HG03097 (cell line): ENCODE measurements around the gene TOX3.

Experiments
- ATAC-seq: cut with Tn5 transposase; IDR thresholded peaks from one replicate; pipeline ENCODE4 v1.9.1; 2021; ENCODE audit not compliant: unreplicated experiment, low FRiP score

Gene TOX3

GRCh38 chr16:52460639-52461178, 86.2 kb downstream of the TOX3 start:
- no peak for ATAC-seq

GRCh38 chr16:52456368-52456767, 90.6 kb downstream of the TOX3 start:
- ATAC-seq: no peak

DNA sequence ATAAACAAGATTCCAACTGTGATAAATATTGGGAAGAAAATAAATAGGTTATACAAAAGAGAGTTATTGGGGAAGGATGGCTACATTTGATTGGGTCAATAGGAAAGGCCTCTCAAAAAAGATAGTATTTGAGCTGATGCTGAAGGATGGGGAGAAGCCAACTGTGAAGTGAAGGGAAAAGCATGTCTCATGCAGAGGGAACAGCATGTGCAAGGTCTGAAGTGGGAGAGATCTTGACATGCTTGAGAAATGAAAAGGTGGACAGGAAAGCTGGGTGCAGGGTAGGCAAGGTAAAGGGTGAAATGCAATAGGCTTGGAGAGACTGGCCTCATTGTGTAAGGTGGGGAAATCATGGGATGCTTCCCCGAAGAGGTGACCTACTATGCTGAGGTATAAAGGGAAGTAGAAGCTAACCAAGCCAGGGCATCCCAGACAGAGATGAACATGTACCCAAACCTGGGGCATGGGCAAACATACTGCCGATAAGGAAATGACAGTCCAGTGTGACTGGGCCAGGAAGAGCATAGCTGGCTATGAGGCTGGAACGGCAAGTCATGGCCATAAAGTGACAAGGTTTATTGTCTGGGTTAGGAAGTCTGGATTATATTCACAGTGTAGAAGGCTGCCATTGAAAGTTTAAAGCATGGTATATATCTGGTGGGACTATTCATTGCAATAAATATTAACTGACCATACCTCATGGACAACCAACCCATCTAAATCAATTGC, 91.2 kb downstream of the TOX3 start:
- no peak for ATAC-seq

GRCh38 chr16:52453644-52454043, 93.3 kb downstream of the TOX3 start:
- no peak for ATAC-seq

DNA sequence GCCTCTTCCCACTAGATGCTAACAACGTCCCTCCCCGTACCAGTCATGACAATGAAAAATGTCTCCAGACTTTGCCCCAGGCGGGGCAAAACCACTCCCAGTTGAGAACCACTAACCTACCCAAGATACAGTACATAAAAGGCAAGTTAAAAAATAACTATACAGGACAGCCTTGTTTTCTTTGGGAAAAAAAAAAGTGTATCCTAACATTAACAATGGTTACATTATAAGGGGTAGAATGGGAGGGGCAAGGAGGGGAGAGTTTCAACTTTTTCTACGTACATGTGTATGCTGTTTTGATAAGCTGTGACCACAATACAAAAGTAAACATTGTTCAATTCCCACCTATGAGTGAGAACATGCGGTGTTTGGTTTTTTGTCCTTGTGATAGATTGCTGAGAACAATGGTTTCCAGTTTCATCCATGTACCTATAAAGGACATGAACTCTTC, 94.9 kb downstream of the TOX3 start:
- no peak for ATAC-seq

- ATAC-seq: no peak
Observed at GRCh38 chr16:52450916-52451315, 96.0 kb downstream of the TOX3 start.

DNA sequence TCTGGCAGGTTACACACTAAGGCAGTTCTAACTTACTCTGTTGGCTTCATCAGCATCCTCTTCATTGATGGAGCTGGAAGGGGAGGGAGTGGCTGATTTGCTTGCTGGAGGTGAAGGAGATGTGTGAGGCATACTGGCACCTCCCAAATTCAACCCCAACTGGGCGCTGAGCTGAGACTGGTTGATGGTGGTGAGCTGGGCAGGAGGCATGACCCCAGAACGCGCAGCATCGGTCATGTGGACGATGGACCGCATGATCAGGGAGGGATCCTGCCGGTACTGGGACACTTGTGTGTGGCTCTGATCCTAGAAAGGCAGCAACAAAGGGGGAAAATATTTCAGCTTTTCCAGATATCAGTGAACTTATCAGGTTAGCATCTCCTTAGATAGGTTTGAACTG, 96.7 kb downstream of the TOX3 start:
- ATAC-seq: no peak

GRCh38 chr16:52446080-52446479, 100.9 kb downstream of the TOX3 start:
- ATAC-seq: no peak

GRCh38 chr16:52441886-52442285, 105.1 kb downstream of the TOX3 start:
- no peak for ATAC-seq

DNA sequence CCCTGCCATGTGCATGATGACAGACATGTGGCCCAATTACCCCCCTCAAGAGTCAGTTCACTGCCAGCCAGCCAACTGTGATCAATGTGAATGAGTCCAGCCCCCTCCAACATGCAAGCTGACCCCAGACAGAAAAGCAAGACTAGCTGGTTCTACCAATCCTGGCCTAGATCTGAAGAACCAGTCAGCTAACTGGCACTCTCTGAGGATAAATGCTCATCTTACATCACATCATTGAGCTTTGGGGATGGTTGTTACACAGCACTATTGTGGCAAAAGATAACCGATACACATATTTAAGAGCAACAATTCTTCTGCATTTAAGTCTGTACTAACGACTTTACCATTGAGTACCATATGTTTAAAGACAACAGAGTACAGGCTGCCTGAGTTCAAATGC, 106.7 kb downstream of the TOX3 start:
- ATAC-seq: no peak

- no peak for ATAC-seq
Observed at GRCh38 chr16:52439750-52440149, 107.2 kb downstream of the TOX3 start.

DNA sequence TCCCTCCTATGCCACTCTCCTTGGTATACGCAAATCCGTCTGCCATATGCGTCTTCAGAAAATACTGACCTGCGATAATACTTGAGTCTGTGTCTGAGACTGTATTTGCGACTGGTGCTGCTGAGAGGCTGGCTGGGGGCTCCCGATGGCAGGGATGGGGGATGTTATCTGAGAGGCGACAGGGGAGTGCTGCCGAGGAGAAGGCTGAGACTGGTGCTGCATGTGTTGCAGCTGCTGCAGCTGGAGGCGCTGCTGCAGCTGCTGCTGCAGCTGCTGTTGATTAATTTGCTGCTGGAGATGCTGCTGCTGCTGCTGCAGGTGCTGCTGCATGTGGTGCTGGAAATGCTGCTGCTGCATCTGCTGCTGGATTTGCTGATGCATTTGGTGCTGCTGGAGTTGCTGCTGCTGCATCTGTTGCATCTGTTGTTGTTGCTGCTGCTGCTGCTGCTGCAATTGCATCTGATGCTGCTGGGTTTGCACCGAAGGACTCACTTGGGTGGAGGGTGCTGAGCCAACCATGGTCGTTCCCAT, 107.7 kb downstream of the TOX3 start:
- no peak for ATAC-seq

GRCh38 chr16:52437277-52437670, 109.7 kb downstream of the TOX3 start:
- ATAC-seq: no peak

GRCh38 chr16:52436339-52437276, 110.3 kb downstream of the TOX3 start:
- ATAC-seq: no peak

DNA sequence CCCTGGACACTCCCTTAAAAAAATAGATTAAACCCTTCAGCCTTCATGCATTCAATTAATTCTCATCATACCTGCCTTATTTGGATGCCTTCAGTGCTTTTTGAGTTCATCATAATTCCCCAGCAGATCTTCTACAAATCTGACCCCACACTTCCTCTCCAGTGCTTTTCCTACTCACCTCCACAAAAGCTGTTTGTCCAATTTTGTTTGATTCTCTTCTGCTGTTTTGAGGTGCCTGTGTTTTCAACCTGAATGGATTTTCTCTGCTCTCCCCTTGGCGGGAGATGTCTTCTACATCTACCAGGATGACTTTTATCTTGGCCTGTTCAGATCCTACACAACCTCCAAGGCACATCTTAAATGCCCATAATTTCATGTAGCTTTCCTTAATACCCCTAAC, 112.7 kb downstream of the TOX3 start:
- no peak for ATAC-seq

GRCh38 chr16:52433643-52434042, 113.3 kb downstream of the TOX3 start:
- no peak for ATAC-seq

DNA sequence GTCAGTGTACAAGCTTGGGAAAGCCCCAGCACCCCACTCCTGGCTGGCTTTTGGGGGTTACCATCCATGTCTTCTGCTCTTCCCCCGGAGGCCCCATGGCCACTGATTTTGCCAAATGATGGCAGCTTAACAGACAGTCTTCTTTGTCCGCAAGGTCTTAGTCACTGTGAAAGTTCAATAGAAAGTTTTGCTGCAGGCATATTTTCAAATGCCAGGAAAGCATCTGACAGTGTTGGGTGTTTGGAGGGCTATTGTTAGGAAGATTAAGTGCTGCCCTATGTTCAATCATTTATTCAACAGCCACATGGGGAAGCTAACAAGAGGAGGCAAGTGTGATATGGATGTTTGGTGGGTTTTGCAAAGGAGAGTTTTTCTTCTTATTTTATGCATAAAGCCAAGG, 122.4 kb downstream of the TOX3 start:
- no peak for ATAC-seq

DNA sequence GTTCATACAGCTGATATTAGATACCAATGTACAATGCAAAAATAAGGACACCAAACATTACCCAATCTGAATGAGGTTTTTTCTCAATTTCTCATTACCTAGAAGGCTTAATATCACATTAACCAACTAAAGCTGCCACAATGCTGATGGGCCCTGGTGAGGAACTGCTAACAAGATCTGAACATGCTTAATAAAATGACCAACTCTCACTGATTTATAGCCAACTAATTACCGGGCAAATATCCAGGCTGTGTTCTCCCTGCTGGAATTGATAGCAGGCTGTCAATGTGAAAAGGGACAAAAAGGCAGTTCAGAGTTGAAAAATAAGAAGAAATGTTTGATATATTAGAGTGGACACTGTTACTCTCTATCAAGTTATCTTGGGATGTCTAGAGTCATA, 124.6 kb downstream of the TOX3 start:
- ATAC-seq: no peak

DNA sequence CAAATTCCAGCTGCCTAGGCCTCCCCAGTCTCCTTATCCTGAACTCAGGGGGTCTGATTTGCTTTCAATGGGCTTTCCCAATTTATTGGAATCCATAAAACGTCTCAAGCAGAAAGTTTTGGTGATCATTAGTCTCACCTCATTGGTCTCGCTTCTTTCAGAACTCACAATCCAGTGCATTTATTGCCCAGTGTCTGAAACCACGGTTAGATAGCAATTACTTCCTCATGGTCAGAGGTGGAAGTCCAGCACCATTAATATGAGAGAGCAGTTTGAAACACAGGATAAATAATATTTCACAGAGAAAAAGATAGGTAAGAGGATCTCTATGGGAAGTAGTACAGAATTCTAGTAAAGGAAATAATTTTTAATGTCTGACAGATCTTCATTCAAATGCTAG, 128.7 kb downstream of the TOX3 start:
- no peak for ATAC-seq

DNA sequence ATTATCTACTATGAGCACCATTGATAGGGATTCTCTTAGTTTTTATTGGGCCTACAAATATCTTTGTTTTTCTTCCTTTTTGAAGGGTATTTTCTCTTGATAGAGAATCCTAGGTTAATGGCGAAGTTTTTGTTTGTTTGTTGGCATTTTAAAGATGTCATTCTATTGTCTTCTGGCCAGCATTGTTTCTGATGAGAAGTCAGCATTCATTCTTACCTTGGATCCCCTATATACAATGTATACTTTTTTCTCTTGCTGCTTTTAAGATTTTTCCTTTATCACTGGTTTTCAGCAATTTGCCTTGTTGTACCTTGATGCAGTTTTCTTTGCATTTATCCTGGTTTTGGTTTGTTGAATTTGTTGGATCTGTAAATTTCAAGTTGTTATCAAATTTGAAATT, 130.1 kb downstream of the TOX3 start:
- ATAC-seq: no peak

DNA sequence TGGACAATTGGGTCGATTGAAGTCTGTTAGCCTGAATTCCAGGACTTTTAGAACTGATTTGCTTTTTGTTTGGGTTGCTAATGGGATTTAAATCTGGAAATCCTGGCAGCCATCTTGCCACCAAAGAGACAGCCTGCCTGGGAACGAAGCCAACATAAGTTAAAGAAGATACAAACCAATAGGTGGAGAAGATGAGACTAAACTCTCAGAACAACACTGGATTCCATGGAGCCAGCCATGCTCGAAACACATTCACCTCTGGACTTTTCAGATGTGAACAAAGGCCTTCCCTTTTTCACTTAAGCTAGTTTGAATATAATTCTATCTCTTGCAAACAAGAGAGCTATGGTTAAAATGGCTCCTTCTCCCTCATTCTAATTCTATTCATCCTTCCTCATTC, 135.9 kb downstream of the TOX3 start:
- no peak for ATAC-seq
